HG03135 (cell line): Measurements from ENCODE around the gene ZNF598.
"Not testable (repeated sequence)": the region's sequence is repeated elsewhere in the genome, so short reads cannot be mapped to it uniquely, and the experiment has no call there.

Source experiments
- ATAC-seq: cut with Tn5 transposase; IDR thresholded peaks from one replicate; pipeline ENCODE4 v1.9.1; 2021; ENCODE audit warnings: mild to moderate bottlenecking, moderate library complexity; ENCODE audit not compliant: unreplicated experiment

Gene ZNF598

GRCh38 chr16:2028620-2029220, 19.1 kb upstream of the ZNF598 start:
- no peak for ATAC-seq

GRCh38 chr16:2028146-2028545, 18.5 kb upstream of the ZNF598 start:
- no peak for ATAC-seq

GRCh38 chr16:2027024-2028010, 17.7 kb upstream of the ZNF598 start:
- ATAC-seq, result no peak

- ATAC-seq, result no peak
Observed at GRCh38 chr16:2026461-2027023, 16.9 kb upstream of the ZNF598 start, which contains the start of gene NHERF2. NHERF2 (plus strand) TSS chr16:2026902; CDS start chr16:2027006, 104 bp downstream.

- ATAC-seq, result no peak
Observed at GRCh38 chr16:2025878-2026460, 16.3 kb upstream of the ZNF598 start.

GRCh38 chr16:2025251-2025650, 15.6 kb upstream of the ZNF598 start:
- ATAC-seq, result no peak

GRCh38 chr16:2024032-2024420, 14.4 kb upstream of the ZNF598 start:
- no peak for ATAC-seq

- ATAC-seq, result peak; percentile 66
Observed at GRCh38 chr16:2023092-2024031, 13.7 kb upstream of the ZNF598 start.

GRCh38 chr16:2022723-2023091, 13.1 kb upstream of the ZNF598 start:
- no peak for ATAC-seq

GRCh38 chr16:2019921-2020831, 10.6 kb upstream of the ZNF598 start:
- no peak for ATAC-seq

- no peak for ATAC-seq
Observed at GRCh38 chr16:2019518-2019920, 9.9 kb upstream of the ZNF598 start, which contains the start of gene NPW. NPW (plus strand) TSS chr16:2019785.

- ATAC-seq, result no peak
Observed at GRCh38 chr16:2016407-2016922, 6.8 kb upstream of the ZNF598 start.

GRCh38 chr16:2015947-2016208, 6.3 kb upstream of the ZNF598 start:
- ATAC-seq, result no peak

GRCh38 chr16:2015117-2015946, 5.7 kb upstream of the ZNF598 start:
- ATAC-seq, result no peak

GRCh38 chr16:2013527-2013926, 3.9 kb upstream of the ZNF598 start:
- no peak for ATAC-seq

- not testable (repeated sequence) for ATAC-seq
Observed at GRCh38 chr16:2011726-2012125, 2.1 kb upstream of the ZNF598 start.

GRCh38 chr16:2009164-2009711, 383 bp downstream of the ZNF598 start:
- ATAC-seq, result peak; percentile 27

- no peak for ATAC-seq
Observed at GRCh38 chr16:2008631-2009163, 924 bp downstream of the ZNF598 start.
